NCI-H524 treated with DMSO at 0.1 percent for 48 hours (cell line): ENCODE data around the gene ATP5PD.

Source experiments
- DNase-seq: peaks from one replicate; lab custom pipeline; 2025; lab: John Stamatoyannopoulos, UW

Gene ATP5PD

GRCh38 chr17:75046407-75047289, at the start of gene ATP5PD, which contains the start of gene KCTD2:
Gene ATP5PD, minus strand, starts transcription at chr17:75046969. Its CDS starts 4,319 bp downstream, at chr17:75042650.
Gene KCTD2, plus strand, starts transcription at chr17:75047225. Its CDS starts 26 bp downstream, at chr17:75047251.
- peak; percentile 96 for DNase-seq

- DNase-seq = no peak
Measured at GRCh38 chr17:75096082-75096625, 49.4 kb upstream of the ATP5PD start.

GRCh38 chr17:75094871-75095399, 48.2 kb upstream of the ATP5PD start:
- no peak for DNase-seq

- no peak for DNase-seq
Measured at GRCh38 chr17:75093548-75094158, 46.9 kb upstream of the ATP5PD start.

GRCh38 chr17:75091855-75092327, 45.1 kb upstream of the ATP5PD start:
- no peak for DNase-seq

- DNase-seq = no peak
Measured at GRCh38 chr17:75090871-75091854, 44.4 kb upstream of the ATP5PD start.

- no peak for DNase-seq
Measured at GRCh38 chr17:75088465-75089417, 42.0 kb upstream of the ATP5PD start.

- DNase-seq = no peak
Measured at GRCh38 chr17:75087558-75088453, 41.0 kb upstream of the ATP5PD start, which contains the start of gene SLC16A5. Gene SLC16A5, plus strand, starts transcription at chr17:75087954. Its CDS starts 5,683 bp downstream, at chr17:75093637.

GRCh38 chr17:75087182-75087557, 40.4 kb upstream of the ATP5PD start:
- DNase-seq = no peak

GRCh38 chr17:75086496-75087181, 39.9 kb upstream of the ATP5PD start:
- no peak for DNase-seq

- no peak for DNase-seq
Measured at GRCh38 chr17:75084039-75084660, 37.4 kb upstream of the ATP5PD start.

- DNase-seq = no peak
Measured at GRCh38 chr17:75082683-75083082, 35.9 kb upstream of the ATP5PD start.

- DNase-seq = no peak
Measured at GRCh38 chr17:75081611-75082540, 35.1 kb upstream of the ATP5PD start.

GRCh38 chr17:75079023-75079373, 32.2 kb upstream of the ATP5PD start:
- DNase-seq = no peak

- no peak for DNase-seq
Measured at GRCh38 chr17:75078284-75079022, 31.7 kb upstream of the ATP5PD start.
